H7 (cell line): ENCODE results near the gene CEP41. TPM values are rescaled to one million over a fixed set of nuclear protein-coding genes. Genes with fewer than 3 reads are reported as not detected.
A peak's percentile ranks its signal among the peaks of the same experiment; 100 is the strongest.

Experiments used
- DNase-seq: peaks from one replicate; pipeline ENCODE4 v3.0.0; 2012
- H3K27me3 ChIP-seq: 2 replicates; pipeline ENCODE4 v1.6.0; 2011; ENCODE audit warnings: mild to moderate bottlenecking, low read length; ENCODE audit not compliant: control insufficient read depth, insufficient read depth
- H3K36me3 ChIP-seq: replicated peaks from 2 replicates; pipeline ENCODE4 v1.5.1; 2011; ENCODE audit warnings: low read length; ENCODE audit not compliant: control insufficient read depth, insufficient read depth
- H3K4me3 ChIP-seq: 2 replicates; pipeline ENCODE4 v1.5.1; 2011; ENCODE audit warnings: low read depth, mild to moderate bottlenecking, control low read depth, low read length, moderate library complexity; ENCODE audit not compliant: insufficient read depth
- total RNA-seq: library from RNA; depleted of rRNA; stranded (reverse); fragments of >200 nt; shearing (Covaris generic); gene quantifications from 2 replicates; pipeline ENCODE4 v1.2.3, GENCODE V29; 2014

CEP41 gene
- total RNA-seq, 1 experiment from 2014 or later = 8.1 TPM

- H3K27me3 ChIP-seq = no peaks in the 10 kb centered on the region
- no peaks in the 10 kb centered on the region for H3K36me3 ChIP-seq
- no peak overlapping the region for H3K4me3 ChIP-seq
- DNase-seq = no peak
These were observed 74.3 kb downstream of the CEP41 start for GRCh38 chr7:130366564-130366963.

GRCh38 chr7:130365511-130366441, 75.0 kb downstream of the CEP41 start:
- no peaks in the 10 kb centered on the region for H3K36me3 ChIP-seq
- no peaks in the 10 kb centered on the region for H3K27me3 ChIP-seq
- H3K4me3 ChIP-seq = no peak overlapping the region
- DNase-seq = peak; percentile 72

- DNase-seq = no peak
- Histone ChIP-seq H3K36me3 (no peaks in the 10 kb centered on the region), H3K4me3 (no peak overlapping the region), H3K27me3 (no peaks in the 10 kb centered on the region)
These were observed 75.7 kb downstream of the CEP41 start for GRCh38 chr7:130365088-130365487.

- no peak for DNase-seq
- H3K27me3 ChIP-seq = no peaks in the 10 kb centered on the region
- H3K4me3 ChIP-seq = no peak overlapping the region
- no peaks in the 10 kb centered on the region for H3K36me3 ChIP-seq
These were observed 76.4 kb downstream of the CEP41 start for GRCh38 chr7:130364451-130364850.

GRCh38 chr7:130363026-130363847, 77.6 kb downstream of the CEP41 start:
- no peaks in the 10 kb centered on the region for H3K36me3 ChIP-seq
- no peaks in the 10 kb centered on the region for H3K27me3 ChIP-seq
- no peak overlapping the region for H3K4me3 ChIP-seq
- DNase-seq = peak; percentile 2

- no peaks in the 10 kb centered on the region for H3K27me3 ChIP-seq
- no peaks in the 10 kb centered on the region for H3K36me3 ChIP-seq
- peak; percentile 2 for DNase-seq
- H3K4me3 ChIP-seq = no peak overlapping the region
These were observed 78.5 kb downstream of the CEP41 start for GRCh38 chr7:130362251-130362816.

GRCh38 chr7:130361681-130362080, 79.1 kb downstream of the CEP41 start:
- Histone ChIP-seq H3K27me3 (no peaks in the 10 kb centered on the region), H3K4me3 (no peak overlapping the region), H3K36me3 (no peaks in the 10 kb centered on the region)
- DNase-seq = no peak

- H3K27me3 ChIP-seq = no peaks in the 10 kb centered on the region
- H3K36me3 ChIP-seq = no peaks in the 10 kb centered on the region
- no peak overlapping the region for H3K4me3 ChIP-seq
- no peak for DNase-seq
These were observed 80.3 kb downstream of the CEP41 start for GRCh38 chr7:130360518-130360917.

GRCh38 chr7:130359276-130359857, 81.4 kb downstream of the CEP41 start:
- DNase-seq = no peak
- Histone ChIP-seq H3K36me3 (no peaks in the 10 kb centered on the region), H3K27me3 (no peaks in the 10 kb centered on the region), H3K4me3 (no peak overlapping the region)

GRCh38 chr7:130358471-130358870, 82.3 kb downstream of the CEP41 start:
- DNase-seq = no peak
- H3K4me3 ChIP-seq = no peak overlapping the region

GRCh38 chr7:130356876-130357611, 83.8 kb downstream of the CEP41 start:
- Histone ChIP-seq H3K4me3 (no peak overlapping the region), H3K36me3 (no peaks in the 10 kb centered on the region), H3K27me3 (no peaks in the 10 kb centered on the region)
- DNase-seq = no peak

More at GRCh38 chr7:130358471-130358870, 82.3 kb downstream of the CEP41 start:
- H3K36me3 ChIP-seq = no peaks in the 10 kb centered on the region
- H3K27me3 ChIP-seq = no peaks in the 10 kb centered on the region

- Histone ChIP-seq H3K27me3 (no peaks in the 10 kb centered on the region), H3K36me3 (no peaks in the 10 kb centered on the region), H3K4me3 (no peak overlapping the region)
- DNase-seq = peak; percentile 71
These were observed 84.5 kb downstream of the CEP41 start for GRCh38 chr7:130356121-130356875.

GRCh38 chr7:130353196-130353595, 87.6 kb downstream of the CEP41 start:
- Histone ChIP-seq H3K27me3 (no peaks in the 10 kb centered on the region), H3K36me3 (no peaks in the 10 kb centered on the region), H3K4me3 (no peak overlapping the region)
- no peak for DNase-seq
